Osteoblast (primary cell): ENCODE data around the gene FOXO3. TPM values are rescaled to one million over a fixed set of nuclear protein-coding genes. Genes with fewer than 3 reads are reported as not detected.
A peak's percentile ranks its signal among the peaks of the same experiment; 100 is the strongest.

Experiments
- DNase-seq: peaks from one replicate; pipeline ENCODE4 v3.0.0; 2011; ENCODE audit warnings: low spot score, mixed read lengths; ENCODE audit not compliant: insufficient read length; ENCODE audit errors: missing footprints
- H2AFZ ChIP-seq: 2 replicates; pipeline ENCODE4 v1.6.0; 2011; ENCODE audit warnings: mild to moderate bottlenecking, low read length
- H3K27ac ChIP-seq: 2 replicates; pipeline ENCODE4 v1.5.1; 2011; ENCODE audit warnings: mild to moderate bottlenecking, low read depth, low read length, moderate library complexity
- H3K27me3 ChIP-seq: 2 replicates; pipeline ENCODE4 v1.6.0; 2012; ENCODE audit warnings: mild to moderate bottlenecking, control low read depth, inconsistent platforms, low read length, moderate library complexity; ENCODE audit not compliant: insufficient read depth
- H3K36me3 ChIP-seq: 2 replicates; pipeline ENCODE4 v1.5.1; 2011; ENCODE audit warnings: mild to moderate bottlenecking, low read length, control low read depth, moderate library complexity; ENCODE audit not compliant: insufficient read depth
- H3K4me1 ChIP-seq: 2 replicates; pipeline ENCODE4 v1.5.1; 2011; ENCODE audit warnings: mild to moderate bottlenecking, low read length, control low read depth, moderate library complexity; ENCODE audit not compliant: insufficient read depth
- H3K4me2 ChIP-seq: 2 replicates; pipeline ENCODE4 v1.6.0; 2011; ENCODE audit warnings: mild to moderate bottlenecking, low read length; ENCODE audit not compliant: insufficient read depth
- H3K4me3 ChIP-seq: fragments of 200-600 bp; sonication (generic); 3 replicates; pipeline ENCODE4 v1.5.1; 2012; ENCODE audit warnings: mild to moderate bottlenecking, low read length, inconsistent platforms; ENCODE audit not compliant: insufficient read depth
- H3K79me2 ChIP-seq: 2 replicates; pipeline ENCODE4 v1.6.0; 2012; ENCODE audit warnings: mild to moderate bottlenecking, low read length, control low read depth, inconsistent platforms; ENCODE audit not compliant: insufficient read depth
- H3K9me3 ChIP-seq: 2 replicates; pipeline ENCODE4 v1.5.1; 2011; ENCODE audit warnings: low read depth, low read length, control low read depth
- H4K20me1 ChIP-seq: 2 replicates; pipeline ENCODE4 v1.6.0; 2012; ENCODE audit warnings: mild to moderate bottlenecking, low read length, control low read depth; ENCODE audit not compliant: insufficient read depth
- total RNA-seq: library from RNA; depleted of rRNA; stranded (reverse); fragments of >200 nt; gene quantifications from 2 replicates; pipeline ENCODE4 v1.2.3, GENCODE V29; 2012
- TF ChIP-seq, protein P1 (sequence below): IDR thresholded peaks from 2 replicates; pipeline ENCODE4 v1.5.1; 2011; ENCODE audit warnings: mild to moderate bottlenecking, low read depth, low read length, moderate library complexity; ENCODE audit errors: extremely low read depth

Gene FOXO3
- total RNA-seq, 1 donor = 53.2 TPM

DNA sequence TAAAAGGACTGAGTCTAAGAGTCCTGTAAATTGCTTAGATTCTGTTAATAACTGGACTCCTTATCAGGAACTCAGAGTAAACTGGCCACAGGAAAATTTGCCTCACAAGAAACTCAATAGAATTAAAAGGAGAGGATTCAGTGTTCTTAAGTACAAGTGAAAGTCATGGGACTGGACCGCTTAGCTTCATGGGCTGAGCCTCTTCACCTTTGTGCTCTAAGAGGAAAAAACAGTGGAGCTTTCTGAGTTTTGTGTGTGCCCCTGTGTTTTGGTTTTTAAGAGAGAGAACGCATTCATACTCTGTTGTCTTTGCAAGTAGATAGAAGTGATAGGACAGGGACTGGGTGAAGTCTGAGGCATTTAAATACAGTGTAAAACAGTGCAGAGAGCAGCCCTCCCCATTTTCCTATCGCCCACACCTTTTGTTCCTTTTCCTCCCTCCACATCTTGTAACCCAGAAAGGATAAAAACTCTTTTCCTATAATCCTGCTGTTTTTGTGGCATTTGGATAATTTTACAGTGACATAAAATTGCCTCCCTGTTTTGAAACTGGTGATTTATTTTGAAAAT is 49.6 kb downstream of the FOXO3 start:
- Histone ChIP-seq H3K4me1 (peaks cover 19% of the 10 kb centered on the region), H3K4me3 (no peak overlapping the region), H3K27me3 (no peaks in the 10 kb centered on the region), H3K36me3 (no peaks in the 10 kb centered on the region), H3K4me2 (no peak overlapping the region), H4K20me1 (peaks cover 31% of the 10 kb centered on the region), H3K27ac (no peak overlapping the region), H3K9me3 (no peaks in the 10 kb centered on the region), H3K79me2 (peaks cover 95% of the 10 kb centered on the region), H2AFZ (no peak overlapping the region)
- no peak for DNase-seq
- TF ChIP-seq, protein P1, sequence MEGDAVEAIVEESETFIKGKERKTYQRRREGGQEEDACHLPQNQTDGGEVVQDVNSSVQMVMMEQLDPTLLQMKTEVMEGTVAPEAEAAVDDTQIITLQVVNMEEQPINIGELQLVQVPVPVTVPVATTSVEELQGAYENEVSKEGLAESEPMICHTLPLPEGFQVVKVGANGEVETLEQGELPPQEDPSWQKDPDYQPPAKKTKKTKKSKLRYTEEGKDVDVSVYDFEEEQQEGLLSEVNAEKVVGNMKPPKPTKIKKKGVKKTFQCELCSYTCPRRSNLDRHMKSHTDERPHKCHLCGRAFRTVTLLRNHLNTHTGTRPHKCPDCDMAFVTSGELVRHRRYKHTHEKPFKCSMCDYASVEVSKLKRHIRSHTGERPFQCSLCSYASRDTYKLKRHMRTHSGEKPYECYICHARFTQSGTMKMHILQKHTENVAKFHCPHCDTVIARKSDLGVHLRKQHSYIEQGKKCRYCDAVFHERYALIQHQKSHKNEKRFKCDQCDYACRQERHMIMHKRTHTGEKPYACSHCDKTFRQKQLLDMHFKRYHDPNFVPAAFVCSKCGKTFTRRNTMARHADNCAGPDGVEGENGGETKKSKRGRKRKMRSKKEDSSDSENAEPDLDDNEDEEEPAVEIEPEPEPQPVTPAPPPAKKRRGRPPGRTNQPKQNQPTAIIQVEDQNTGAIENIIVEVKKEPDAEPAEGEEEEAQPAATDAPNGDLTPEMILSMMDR = no peak

DNA sequence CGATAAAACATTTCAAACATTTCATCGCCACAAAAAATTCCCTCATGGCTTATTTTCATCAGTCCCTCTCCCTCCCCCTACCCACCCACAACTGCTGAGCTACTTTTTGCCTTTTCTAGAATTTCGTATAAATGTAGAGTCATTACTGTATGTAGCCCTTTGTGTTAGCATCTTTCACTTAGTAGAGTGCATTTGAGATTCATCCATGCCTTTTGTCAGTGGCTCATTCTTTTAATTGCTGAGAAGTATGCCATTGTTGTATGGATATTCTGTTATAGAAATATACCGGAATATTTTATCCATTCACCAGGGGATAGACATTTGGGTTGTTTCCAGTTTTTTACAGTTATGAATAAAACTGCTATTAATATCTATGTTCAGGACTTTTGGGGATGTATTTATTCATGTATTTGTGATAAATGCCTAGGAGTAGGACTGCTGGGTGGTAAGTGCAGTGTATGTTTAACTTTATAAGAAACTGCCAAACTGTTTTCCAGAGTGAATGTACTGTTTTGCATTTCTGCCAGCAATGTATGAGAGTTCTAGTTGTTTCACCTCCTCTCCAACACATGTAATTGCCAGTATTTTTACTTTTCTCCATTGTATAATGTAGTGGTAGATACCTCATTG is 50.4 kb downstream of the FOXO3 start:
- peaks cover 91% of the 10 kb centered on the region for H3K79me2 ChIP-seq
- no peaks in the 10 kb centered on the region for H3K36me3 ChIP-seq
- H3K4me2 ChIP-seq = no peak overlapping the region
- H3K27ac ChIP-seq = no peak overlapping the region
- no peak for DNase-seq
- no peaks in the 10 kb centered on the region for H3K9me3 ChIP-seq
- H4K20me1 ChIP-seq = peaks cover 27% of the 10 kb centered on the region
- H3K4me1 ChIP-seq = peaks cover 19% of the 10 kb centered on the region
- H3K27me3 ChIP-seq = no peaks in the 10 kb centered on the region
- H2AFZ ChIP-seq = no peak overlapping the region
- no peak overlapping the region for H3K4me3 ChIP-seq
- TF ChIP-seq, protein P1 = no peak

- Histone ChIP-seq H3K9me3 (no peaks in the 10 kb centered on the region), H2AFZ (no peak overlapping the region), H3K4me3 (no peak overlapping the region), H3K36me3 (no peaks in the 10 kb centered on the region), H3K4me1 (peaks cover 19% of the 10 kb centered on the region), H3K4me2 (no peak overlapping the region), H3K27me3 (no peaks in the 10 kb centered on the region), H4K20me1 (peaks cover 28% of the 10 kb centered on the region), H3K79me2 (peaks cover 91% of the 10 kb centered on the region), H3K27ac (no peak overlapping the region)
- TF ChIP-seq, protein P1 = no peak
- no peak for DNase-seq
Observed at GRCh38 chr6:108612852-108613251, 52.1 kb downstream of the FOXO3 start.

DNA sequence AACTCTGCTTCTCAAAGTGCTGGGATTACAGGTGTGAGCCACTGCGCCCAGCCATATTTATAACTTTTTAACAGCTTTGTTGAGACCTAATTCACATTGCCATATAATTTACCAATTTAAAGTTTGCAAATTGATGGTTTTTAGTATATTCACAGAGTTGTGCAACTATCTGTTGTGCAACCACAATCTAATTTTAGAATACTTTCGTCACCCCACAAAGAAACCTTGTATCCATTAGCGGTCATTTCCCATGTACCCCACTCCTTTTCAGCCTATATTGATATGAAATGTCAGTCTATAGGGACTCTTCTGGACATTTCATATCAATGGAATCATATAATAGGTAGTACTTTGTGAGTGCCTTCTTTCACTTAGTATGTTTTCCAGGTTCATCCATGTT is 55.8 kb downstream of the FOXO3 start:
- no peaks in the 10 kb centered on the region for H3K36me3 ChIP-seq
- no peak overlapping the region for H3K4me3 ChIP-seq
- H3K4me1 ChIP-seq = peaks cover 29% of the 10 kb centered on the region
- peaks cover 34% of the 10 kb centered on the region for H4K20me1 ChIP-seq
- peaks cover 92% of the 10 kb centered on the region for H3K79me2 ChIP-seq
- peak overlapping the region; percentile 40 for H3K27ac ChIP-seq
- peak overlapping the region; percentile 40 for H3K4me2 ChIP-seq
- H2AFZ ChIP-seq = no peak overlapping the region
- H3K27me3 ChIP-seq = no peaks in the 10 kb centered on the region
- no peaks in the 10 kb centered on the region for H3K9me3 ChIP-seq
- no peak for DNase-seq
- TF ChIP-seq, protein P1 = no peak
